Measurements from ENCODE around the gene CBX5.
A peak's percentile ranks its signal among the peaks of the same experiment; 100 is the strongest.
"Not testable (repeated sequence)": the region's sequence is repeated elsewhere in the genome, so short reads cannot be mapped to it uniquely, and the experiment has no call there.

- TF ChIP-seq, protein P1, sequence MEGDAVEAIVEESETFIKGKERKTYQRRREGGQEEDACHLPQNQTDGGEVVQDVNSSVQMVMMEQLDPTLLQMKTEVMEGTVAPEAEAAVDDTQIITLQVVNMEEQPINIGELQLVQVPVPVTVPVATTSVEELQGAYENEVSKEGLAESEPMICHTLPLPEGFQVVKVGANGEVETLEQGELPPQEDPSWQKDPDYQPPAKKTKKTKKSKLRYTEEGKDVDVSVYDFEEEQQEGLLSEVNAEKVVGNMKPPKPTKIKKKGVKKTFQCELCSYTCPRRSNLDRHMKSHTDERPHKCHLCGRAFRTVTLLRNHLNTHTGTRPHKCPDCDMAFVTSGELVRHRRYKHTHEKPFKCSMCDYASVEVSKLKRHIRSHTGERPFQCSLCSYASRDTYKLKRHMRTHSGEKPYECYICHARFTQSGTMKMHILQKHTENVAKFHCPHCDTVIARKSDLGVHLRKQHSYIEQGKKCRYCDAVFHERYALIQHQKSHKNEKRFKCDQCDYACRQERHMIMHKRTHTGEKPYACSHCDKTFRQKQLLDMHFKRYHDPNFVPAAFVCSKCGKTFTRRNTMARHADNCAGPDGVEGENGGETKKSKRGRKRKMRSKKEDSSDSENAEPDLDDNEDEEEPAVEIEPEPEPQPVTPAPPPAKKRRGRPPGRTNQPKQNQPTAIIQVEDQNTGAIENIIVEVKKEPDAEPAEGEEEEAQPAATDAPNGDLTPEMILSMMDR (IDR thresholded peaks at IDR 0.05) = not testable (repeated sequence)
- peak; percentile 7 for TF ChIP-seq POLR2A (IDR thresholded peaks at IDR 0.05)
- TF ChIP-seq POLR2AphosphoS5 (IDR thresholded peaks at IDR 0.05) = not testable (repeated sequence)
Measured at GRCh38 chr12:54281261-54281638, 1.3 kb upstream of the CBX5 start.

All from prostate gland (tissue), 2 donors.